ENCODE results near the gene LAT.

DNA sequence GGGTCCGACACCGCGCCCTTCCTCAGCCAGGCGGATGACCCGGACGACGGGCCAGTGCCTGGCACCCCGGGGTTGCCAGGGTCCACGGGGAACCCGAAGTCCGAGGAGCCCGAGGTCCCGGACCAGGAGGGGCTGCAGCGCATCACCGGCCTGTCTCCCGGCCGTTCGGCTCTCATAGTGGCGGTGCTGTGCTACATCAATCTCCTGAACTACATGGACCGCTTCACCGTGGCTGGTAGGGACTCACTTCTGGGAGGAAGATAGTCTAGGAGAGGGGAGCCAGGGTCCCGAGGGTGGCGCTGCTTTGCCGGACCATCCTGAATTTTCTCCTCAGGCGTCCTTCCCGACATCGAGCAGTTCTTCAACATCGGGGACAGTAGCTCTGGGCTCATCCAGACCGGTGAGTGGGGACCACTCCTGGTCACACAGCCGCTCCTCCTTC is 9.7 kb upstream of the LAT start:
- TF ChIP-seq EZH2phosphoT487 (IDR thresholded peaks at IDR 0.05; ENCODE audit: borderline replicate concordance), result no peak
- TF ChIP-seq, protein P1, sequence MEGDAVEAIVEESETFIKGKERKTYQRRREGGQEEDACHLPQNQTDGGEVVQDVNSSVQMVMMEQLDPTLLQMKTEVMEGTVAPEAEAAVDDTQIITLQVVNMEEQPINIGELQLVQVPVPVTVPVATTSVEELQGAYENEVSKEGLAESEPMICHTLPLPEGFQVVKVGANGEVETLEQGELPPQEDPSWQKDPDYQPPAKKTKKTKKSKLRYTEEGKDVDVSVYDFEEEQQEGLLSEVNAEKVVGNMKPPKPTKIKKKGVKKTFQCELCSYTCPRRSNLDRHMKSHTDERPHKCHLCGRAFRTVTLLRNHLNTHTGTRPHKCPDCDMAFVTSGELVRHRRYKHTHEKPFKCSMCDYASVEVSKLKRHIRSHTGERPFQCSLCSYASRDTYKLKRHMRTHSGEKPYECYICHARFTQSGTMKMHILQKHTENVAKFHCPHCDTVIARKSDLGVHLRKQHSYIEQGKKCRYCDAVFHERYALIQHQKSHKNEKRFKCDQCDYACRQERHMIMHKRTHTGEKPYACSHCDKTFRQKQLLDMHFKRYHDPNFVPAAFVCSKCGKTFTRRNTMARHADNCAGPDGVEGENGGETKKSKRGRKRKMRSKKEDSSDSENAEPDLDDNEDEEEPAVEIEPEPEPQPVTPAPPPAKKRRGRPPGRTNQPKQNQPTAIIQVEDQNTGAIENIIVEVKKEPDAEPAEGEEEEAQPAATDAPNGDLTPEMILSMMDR (conservative IDR thresholded peaks at IDR 0.05; ENCODE audit: low read length), result no peak
